Midbrain (tissue), 1 donor: Measurements from ENCODE around the gene SLC11A1.
A peak's percentile ranks its signal among the peaks of the same experiment; 100 is the strongest.

ENCODE experiments used
- DNase-seq: peaks from one replicate; lab custom pipeline; 2025; lab: John Stamatoyannopoulos, UW

SLC11A1 gene, protein sequence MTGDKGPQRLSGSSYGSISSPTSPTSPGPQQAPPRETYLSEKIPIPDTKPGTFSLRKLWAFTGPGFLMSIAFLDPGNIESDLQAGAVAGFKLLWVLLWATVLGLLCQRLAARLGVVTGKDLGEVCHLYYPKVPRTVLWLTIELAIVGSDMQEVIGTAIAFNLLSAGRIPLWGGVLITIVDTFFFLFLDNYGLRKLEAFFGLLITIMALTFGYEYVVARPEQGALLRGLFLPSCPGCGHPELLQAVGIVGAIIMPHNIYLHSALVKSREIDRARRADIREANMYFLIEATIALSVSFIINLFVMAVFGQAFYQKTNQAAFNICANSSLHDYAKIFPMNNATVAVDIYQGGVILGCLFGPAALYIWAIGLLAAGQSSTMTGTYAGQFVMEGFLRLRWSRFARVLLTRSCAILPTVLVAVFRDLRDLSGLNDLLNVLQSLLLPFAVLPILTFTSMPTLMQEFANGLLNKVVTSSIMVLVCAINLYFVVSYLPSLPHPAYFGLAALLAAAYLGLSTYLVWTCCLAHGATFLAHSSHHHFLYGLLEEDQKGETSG

DNA sequence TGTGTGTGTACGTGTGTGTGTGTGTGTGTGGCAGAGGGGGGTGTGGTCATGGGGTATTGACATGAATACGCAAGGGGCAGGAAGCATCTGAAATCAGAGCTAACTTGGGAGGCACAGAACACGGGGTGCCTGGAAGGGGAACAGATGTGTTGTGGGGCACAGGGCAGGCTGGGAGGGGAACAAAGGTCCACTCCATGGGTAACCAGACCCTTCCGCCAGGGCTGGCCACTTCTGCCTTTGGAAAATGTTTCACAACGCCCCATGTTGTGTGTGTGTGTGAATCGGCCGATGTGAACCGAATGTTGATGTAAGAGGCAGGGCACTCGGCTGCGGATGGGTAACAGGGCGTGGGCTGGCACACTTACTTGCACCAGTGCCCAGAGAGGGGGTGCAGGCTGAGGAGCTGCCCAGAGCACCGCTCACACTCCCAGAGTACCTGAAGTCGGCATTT, at the start of gene SLC11A1:
SLC11A1 (plus strand) TSS at position 358 of the 451 bp plus-strand sequence. CDS start 96 bp downstream, outside the sequence.
- DNase-seq, result peak; percentile 51

DNA sequence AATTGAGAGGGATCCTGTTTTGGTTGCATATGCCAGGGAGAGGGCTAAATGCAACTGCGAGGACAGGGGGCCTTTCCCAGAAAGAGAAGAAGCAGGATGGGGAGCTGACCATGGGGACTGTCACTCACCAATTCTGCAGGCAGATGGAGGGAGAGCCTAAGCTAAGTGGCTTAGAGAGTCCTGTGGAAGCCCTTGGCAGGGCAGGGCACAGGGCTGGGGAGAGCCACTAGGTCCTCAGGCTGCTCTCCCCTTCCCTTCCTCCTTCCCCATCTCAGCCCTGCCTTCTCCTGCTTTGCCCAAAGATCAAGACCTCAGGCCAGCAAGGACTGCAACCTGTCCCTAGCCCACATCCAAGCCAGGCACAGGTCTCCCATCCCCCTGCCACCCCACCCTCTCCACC, 49.8 kb upstream of the SLC11A1 start:
- DNase-seq, result no peak

DNA sequence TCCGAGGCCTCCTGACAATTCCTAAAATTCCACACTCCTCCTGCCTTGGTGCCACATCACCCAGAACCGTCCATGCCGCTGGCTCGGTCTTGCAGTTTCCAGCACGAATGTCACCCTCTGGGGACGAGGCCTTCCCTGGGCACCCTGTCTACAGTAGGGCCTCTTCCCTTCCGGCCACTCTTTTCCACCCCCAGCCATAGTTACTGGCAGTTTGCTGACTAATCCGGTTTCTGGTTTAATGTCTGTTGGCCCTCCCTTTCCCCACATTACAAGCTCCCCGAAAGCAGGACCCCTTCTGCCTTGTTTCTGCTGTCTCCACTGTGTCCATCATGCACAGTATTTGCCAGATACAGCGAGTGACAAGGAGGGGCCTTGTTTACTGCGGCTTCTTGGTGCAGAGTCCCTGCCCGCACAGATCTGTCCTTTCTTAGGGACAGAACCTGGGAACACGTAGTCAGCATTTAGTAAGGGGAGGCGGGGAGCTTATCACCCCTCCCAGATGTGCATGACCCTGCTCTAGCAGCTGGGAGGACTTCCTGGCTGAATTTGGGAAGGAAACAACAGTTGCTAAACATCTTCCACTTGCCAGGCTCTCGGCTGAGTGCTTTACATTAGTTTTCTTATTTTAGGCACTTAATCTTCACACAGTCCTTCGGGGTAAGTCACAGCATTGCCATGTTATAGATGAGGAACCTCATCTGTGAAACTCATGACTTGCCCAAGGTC, 49.0 kb upstream of the SLC11A1 start:
- DNase-seq, result no peak

DNA sequence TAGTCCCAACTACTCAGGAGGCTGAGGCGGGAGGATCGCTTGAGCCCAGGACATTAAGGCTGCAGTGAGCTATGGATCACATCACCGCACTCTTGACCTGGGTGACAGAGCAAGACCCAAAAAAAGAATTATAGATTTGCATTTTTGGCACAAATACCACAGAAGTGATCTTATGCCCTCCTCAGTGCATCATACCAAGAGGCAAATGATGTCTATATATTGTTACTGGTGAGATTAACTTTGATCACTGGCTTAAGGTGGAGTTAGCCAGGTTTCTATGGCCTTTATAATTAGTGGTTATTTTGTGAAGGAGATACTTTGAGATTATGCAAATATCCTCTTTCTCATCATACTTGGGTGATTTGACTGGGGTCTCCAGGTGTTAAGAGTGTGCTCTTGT, 47.5 kb upstream of the SLC11A1 start:
- DNase-seq, result no peak

DNA sequence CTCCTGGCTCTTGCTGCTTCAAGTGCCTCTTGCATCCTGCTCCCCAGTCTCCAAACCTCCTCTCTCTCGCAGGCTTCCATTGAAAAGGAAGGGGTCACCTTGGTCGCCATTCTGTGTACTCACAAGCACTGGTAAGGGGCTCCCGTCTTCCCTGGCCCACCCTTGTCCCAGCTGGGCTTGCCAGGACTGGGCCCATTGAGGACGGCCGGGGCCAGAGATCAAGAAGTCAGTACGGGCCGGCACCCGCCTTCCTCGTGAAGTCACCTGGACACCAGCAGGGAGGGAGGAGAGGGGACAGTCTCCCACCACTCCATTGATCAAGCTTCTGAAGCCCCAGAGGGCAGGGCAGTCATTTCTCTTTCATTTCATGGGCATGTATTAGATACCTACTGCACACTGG, 41.4 kb upstream of the SLC11A1 start:
- DNase-seq, result no peak

DNA sequence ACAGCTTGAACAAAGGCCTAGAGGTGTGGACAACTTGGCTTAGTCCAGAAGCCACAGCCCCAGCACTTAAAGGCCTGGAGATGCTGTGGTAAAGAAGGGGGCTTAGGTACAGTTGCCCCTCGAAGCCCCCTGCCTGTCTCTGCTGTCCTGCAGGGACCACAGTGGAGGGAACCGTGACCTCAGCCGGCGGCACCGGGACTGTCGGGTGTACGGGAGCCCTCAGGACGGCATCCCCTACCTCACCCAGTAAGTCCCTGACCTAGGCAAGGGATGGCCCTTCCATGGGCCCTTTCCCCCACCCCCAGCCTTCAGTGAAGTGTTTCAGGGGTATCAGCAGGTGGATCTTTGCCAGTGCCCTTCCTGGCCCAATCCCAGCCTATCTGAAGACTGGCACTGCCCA, 40.7 kb upstream of the SLC11A1 start:
- no peak for DNase-seq

DNA sequence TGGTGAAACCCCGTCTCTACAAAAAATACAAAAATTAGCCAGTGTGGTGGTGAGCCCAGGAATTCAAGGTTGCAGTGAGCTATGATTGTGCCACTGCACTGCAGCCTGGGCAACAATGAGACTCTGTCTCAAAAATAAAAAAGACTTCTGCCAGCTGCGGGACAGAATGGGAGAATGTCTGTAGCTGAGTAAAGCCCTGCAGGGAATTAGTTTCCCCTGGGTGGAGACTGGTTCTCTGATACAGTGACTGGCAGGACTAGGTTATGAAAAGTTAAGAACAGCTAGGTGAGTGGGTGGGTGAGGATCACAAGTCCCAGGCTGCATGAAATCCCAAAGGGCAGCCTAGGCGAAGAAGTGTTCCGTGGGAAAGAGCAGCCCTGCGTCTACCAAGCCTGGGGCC, 39.2 kb upstream of the SLC11A1 start:
- no peak for DNase-seq

DNA sequence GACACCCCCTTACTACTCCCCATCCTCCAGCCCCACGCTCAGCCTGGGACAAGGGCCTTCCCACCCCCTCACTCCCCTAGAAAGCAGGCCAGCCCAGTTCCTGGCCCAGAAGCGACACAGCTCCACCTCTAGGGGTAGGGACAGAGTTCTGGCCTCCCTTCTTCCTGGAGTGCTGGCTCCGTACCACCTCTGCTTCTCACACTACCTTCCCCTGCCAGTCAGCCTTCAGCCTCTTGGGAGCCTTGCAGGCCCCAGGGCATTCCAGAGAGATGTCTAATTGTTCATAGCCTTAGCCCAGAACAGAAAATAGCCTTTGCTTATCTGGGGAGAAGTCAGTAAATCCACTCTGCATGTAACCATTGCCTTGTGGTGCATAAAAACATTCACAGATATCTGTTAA, 38.5 kb upstream of the SLC11A1 start:
- no peak for DNase-seq

DNA sequence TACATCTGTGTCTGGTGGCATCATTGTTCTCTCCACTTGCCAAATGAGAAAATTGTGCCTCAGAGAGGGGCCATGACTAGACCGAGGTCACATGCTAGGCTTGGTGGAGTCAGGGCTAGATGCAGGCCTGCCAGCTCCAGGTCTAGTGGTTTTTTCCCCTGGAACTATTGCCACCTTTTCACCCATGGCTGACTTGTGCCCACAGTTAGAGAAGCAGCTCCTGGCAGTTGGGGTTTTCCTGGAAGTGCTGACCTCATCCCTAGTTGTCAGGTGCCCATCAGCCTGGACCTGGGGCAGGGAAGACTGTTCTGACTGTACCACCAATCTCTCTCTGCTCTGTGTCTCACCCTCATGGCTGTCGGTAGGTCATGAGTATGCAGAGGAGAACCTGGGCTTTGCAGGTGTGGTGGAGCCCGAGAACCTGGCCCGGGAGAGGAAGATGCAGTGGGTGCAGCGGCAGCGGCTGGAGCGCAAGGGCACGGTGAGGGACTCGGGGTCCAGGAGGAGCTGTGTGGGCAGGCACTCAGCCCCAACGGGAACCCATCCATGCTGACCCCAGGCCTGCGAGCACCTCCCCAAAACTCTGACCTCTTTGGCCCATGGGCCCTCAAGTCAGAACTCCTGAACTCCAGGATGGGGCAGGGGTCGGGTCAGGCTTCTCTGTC, 37.9 kb upstream of the SLC11A1 start:
- no peak for DNase-seq

DNA sequence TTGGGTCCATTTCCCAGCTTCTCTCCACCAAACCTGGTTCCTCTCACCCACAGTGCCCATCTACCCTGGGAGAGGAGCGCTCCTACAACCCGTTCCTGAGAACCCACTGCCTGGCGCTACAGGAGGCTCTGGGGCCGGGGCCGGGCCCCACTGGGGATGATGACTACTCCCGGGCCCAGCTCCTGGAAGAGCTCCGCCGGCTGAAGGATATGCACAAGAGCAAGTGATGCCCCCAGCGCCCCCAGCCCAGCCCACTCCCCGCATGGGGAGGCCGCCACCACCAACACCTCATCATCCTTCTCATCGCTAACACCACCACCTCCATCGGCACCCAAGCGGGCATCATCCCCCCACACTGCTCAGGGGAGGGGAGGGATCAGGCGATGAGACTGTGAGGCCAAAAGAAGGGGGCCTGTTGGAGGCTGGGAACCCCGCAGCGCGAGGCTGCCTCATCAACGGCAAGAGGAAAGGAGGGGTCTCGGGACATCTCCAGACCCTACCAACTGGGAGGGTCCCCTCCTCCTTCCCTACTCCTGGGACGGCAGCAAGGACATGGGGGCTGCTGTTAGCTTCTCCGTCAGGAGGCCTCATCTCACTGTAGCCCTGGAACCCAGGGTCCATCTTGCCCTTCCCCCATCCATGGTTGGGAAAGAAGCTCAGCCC, 37.2 kb upstream of the SLC11A1 start:
- DNase-seq, result no peak

DNA sequence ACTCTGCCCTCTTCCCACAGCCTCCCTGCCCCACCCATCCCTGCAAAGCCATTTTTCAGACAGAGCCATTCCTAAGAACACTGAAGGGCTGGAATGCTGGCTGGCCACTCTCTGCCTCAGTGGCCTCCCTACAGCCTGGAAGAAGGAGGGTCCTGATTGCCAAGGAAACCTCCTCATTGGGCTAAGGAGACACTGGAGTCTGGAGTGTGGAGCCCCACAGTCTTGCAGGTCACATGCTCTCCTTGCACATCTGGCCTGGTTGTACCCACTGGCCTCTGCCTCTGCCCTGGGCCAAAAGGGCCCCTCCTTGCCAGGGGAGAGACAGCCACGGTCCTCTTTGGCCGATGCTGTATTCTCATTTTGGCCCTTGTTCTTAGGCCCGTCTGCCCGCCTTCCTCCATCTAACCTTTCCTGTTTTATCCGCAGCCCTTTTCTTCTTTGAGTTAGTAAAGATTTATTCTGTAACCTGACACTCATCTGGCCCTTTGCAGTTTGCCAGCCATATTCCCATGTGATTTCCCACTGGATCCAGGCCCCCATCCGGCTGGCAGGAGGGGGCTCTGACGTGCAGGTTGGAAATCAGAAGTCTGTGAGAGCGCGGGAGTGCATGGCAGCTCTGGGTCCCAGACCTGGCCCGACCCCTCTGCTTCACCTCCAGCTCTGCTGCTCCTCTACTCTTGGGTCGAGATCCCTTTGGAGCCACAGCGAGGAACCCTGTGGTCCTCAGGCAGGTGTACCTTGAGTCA, 36.4 kb upstream of the SLC11A1 start:
- DNase-seq, result no peak

DNA sequence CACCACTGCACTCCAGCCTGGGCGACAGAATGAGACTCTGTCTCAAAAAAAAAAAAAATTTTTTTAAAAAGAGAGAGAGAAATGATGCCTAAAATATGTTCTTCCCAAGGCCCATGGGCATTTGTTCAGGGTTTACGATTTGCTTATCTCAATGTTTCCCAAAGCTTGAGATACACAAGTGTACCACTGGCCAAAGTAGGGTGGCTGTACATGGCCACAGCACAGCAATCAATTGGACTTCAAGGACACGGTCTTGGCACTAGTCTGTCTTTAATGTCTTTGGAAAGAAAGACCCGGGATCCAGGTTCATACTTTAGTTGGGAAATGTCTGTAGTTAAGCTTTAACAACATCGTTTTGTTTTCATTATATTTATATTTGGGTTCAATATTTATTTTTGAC, 34.9 kb upstream of the SLC11A1 start:
- no peak for DNase-seq

DNA sequence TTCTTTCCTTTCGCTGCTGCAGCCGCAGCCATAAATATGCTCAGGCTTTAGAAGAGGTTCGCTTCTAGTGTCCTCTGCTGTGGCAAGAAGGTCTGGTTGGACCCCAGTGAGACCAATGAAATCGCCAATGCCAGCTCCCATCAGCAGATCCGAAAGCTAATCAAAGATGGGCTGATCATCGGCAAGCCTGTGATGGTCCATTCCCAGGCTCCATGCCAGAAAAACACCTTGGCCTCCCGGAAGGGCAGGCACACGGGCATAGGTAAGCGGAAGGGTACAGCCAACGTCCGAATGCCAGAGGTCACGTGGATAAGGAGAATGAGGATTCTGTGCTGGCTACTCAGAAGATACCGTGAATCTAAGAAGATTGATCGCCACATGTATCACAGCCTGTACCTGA, 28.0 kb upstream of the SLC11A1 start:
- DNase-seq, result no peak

DNA sequence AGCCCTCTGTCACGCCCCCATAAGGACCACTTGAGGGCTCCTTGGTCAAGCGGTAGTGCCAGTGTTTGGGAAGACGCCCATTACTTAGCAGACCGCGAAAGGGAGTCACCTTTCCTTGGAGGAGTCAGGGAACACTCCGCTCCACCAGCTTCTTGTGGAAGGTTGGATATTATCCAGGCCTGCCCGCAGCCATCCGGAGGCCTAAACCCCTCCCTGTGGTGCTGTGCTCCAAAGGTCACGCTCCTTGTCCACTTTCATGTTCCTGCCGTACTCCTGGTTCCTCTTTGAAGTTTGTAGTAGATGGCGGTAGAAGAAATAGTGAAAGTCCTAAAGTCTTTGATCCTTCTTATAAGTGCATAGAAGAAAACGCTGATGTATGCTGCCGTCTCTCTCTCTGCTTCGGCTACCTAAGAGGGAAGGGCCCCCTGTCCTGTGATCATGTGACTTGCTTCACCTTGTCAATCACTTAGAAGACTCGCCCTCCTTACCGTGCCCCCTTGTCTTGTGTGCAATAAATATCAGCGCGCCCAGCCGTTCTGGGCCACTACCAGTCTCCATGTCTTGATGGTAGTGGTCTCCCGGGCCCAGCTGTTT, 27.1 kb upstream of the SLC11A1 start:
- no peak for DNase-seq

DNA sequence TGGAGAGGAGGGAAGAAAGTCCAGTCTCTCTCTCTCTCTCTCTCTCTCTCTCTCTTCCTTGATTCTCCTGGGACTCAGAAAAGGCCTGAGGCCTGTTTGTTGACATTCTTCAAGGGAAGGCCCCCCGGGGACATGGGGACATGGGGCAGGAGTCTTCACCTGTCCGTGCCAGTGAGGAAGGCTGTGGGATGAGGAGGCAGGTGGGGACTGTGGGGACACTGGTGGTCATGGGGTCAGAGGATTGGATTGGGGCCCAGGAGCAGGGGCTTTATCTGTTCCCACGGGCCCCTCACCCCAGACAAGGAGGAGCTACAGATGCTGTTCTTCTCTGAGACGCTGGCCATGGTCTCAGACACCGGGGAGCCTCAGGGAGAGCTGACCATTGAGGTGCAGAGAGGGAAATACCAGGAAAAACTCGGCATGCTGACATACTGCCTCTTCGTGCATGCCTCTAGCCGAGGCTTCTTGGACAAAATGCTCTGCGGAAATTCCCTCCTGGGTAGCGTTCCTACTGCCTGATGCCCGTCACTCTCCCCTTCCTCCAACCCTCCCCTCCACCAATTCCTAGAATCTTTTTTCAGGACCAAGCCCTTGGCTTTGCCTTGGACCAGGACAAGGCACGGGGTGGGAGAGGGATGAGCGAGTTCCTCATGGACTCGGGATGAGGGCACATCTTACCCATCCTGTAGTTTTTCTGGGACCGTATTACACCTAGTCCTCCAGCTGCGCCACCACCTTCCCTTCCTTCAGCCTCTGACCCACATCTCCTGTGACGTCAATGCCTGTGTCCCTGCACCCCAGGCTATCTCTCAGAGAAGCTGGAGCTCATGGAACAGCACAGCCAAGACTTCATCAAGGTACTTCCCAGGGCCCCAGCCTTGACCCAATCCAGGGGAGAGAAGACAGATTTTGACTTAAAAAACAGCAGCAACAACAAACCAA, 24.6 kb upstream of the SLC11A1 start:
- no peak for DNase-seq

DNA sequence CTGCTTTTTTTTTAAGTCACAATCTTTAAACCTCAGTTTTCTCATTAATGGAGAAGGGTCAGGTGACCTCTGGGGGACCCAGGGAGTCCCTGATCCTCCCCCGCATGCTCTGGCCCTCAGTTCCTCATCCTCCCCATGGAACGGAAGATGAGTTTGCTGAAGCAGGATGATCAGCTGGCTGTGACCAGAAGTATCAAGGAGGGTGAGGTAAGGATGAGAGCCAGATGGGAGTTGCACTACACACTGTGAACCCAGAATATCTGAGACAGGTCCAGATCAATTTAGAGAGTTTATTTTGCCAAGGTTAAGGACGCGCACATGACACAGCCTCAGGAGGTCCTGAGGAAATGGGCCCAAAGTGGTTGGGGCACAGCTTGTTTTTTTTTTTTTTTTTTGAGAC, 21.6 kb upstream of the SLC11A1 start:
- peak; percentile 27 for DNase-seq

DNA sequence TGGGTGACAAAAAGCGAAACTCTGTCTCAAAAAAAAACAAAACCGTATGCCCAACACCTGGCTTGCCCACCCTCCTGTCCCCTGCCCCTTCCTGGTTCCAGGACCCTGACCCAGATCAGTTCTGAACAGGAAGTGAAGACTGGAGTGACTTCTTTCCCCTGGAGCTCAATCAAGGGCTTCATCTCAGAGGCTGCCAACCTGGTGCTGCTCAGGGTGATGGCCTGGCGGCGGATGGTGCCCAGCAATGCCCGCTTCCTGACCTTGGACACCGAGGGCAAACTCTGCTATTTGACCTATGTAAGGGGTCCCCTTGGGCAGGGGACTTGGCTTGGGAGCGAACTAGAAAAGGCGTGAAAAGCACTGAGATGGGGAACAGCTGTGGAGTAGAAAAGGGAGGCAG, 19.5 kb upstream of the SLC11A1 start:
- DNase-seq, result no peak

DNA sequence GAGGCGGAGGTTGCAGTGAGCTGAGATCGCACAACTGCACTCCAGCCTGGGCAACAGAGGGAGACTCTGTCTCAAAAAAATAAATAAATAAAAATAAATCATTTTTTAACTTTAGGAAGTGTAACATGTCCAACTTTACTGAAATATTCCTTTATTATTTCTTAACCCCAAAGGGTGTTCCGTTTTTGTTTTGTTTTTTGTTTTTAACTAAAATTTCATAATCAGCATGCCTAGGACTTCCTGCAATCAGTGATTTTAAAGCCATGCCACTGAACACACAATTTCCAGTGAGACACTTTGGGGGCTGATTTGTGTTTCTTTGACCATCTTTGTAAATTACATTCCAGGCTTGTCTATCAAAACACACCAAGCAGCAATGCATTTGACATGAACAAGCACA, 18.3 kb upstream of the SLC11A1 start:
- DNase-seq, result no peak

DNA sequence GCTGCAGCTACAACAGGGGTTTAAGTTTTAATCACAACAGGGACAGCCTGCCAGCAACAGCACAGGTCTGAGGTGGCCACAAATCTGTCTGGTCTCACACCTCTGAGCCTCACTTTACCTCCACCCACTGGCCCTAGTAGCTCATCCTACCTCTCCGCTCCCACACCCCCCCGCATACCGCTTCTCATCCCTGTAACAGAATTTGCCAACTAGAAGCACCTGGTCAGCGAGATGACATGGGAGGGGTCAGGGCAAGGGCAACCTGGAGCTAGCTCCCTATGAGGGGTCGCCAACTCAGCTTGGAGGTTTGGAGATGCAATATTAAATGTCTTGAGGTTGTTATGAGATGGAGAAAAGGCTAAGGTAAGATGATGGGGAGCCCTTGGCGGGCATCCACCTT, 17.9 kb upstream of the SLC11A1 start:
- DNase-seq, result no peak
